Ishikawa (cell line): ENCODE measurements around the gene STK38L.

Experiments
- CEBPB ChIP-seq: IDR thresholded peaks from 2 replicates; pipeline ENCODE4 v1.6.1; 2012
- CREB1 ChIP-seq: IDR thresholded peaks from 2 replicates; pipeline ENCODE4 v1.6.1; 2012; ENCODE audit warnings: low read depth
- EGR1 ChIP-seq: IDR thresholded peaks from 2 replicates; pipeline ENCODE4 v1.6.1; 2012
- EP300 ChIP-seq: IDR thresholded peaks from 2 replicates; pipeline ENCODE4 v1.6.1; 2012; ENCODE audit warnings: borderline replicate concordance
- FOXM1 ChIP-seq: IDR thresholded peaks from 2 replicates; pipeline ENCODE4 v1.6.1; 2012; ENCODE audit warnings: low read depth, borderline replicate concordance
- MAX ChIP-seq: IDR thresholded peaks from 2 replicates; pipeline ENCODE4 v1.6.1; 2012
- NFIC ChIP-seq: IDR thresholded peaks from 2 replicates; pipeline ENCODE4 v1.6.1; 2012
- RAD21 ChIP-seq: IDR thresholded peaks from 2 replicates; pipeline ENCODE4 v1.6.1; 2012; ENCODE audit warnings: low read depth
- REST ChIP-seq: IDR thresholded peaks from 2 replicates; pipeline ENCODE4 v1.6.1; 2012; ENCODE audit warnings: low read depth, mild to moderate bottlenecking
- TAF1 ChIP-seq: IDR thresholded peaks from 2 replicates; pipeline ENCODE4 v1.6.1; 2012; ENCODE audit warnings: low read depth, mild to moderate bottlenecking
- TCF12 ChIP-seq: IDR thresholded peaks from 2 replicates; pipeline ENCODE4 v1.6.1; 2012; ENCODE audit warnings: low read depth
- TEAD4 ChIP-seq: IDR thresholded peaks from 2 replicates; pipeline ENCODE4 v1.6.1; 2012
- USF1 ChIP-seq: IDR thresholded peaks from 2 replicates; pipeline ENCODE4 v1.6.1; 2012
- YY1 ChIP-seq: IDR thresholded peaks from 2 replicates; pipeline ENCODE4 v1.6.1; 2012; ENCODE audit warnings: low read depth
- ZBTB7A ChIP-seq: IDR thresholded peaks from 2 replicates; pipeline ENCODE4 v1.6.1; 2012; ENCODE audit warnings: low read depth

STK38L gene

GRCh38 chr12:27243006-27243405 is 1.1 kb upstream of the STK38L start:
- TF ChIP-seq EGR1 = no peak
- no peak for TF ChIP-seq USF1
- TF ChIP-seq REST = no peak
- no peak for TF ChIP-seq TAF1
- no peak for TF ChIP-seq TCF12
- TF ChIP-seq NFIC = no peak
- TF ChIP-seq FOXM1 = no peak
- TF ChIP-seq YY1 = no peak
- no peak for TF ChIP-seq RAD21
- no peak for TF ChIP-seq EP300
- TF ChIP-seq ZBTB7A = no peak
- TF ChIP-seq CEBPB = no peak
- no peak for TF ChIP-seq MAX
- no peak for TF ChIP-seq TEAD4
- no peak for TF ChIP-seq CREB1

GRCh38 chr12:27244689-27245488 is 803 bp downstream of the STK38L start:
- no peak for TF ChIP-seq ZBTB7A
- no peak for TF ChIP-seq TCF12
- TF ChIP-seq CREB1 = no peak
- TF ChIP-seq YY1 = 0 out of 2 replicates have a peak, but pooled peaks have one; percentile 14
- TF ChIP-seq REST = no peak
- no peak for TF ChIP-seq MAX

- TF ChIP-seq EP300 = no peak
- TF ChIP-seq EGR1 = no peak
- no peak for TF ChIP-seq TCF12
- no peak for TF ChIP-seq CEBPB
- TF ChIP-seq YY1 = no peak
- no peak for TF ChIP-seq MAX
- TF ChIP-seq RAD21 = no peak
- TF ChIP-seq NFIC = no peak
- no peak for TF ChIP-seq TAF1
- TF ChIP-seq ZBTB7A = no peak
- TF ChIP-seq FOXM1 = no peak
- no peak for TF ChIP-seq USF1
- no peak for TF ChIP-seq CREB1
- TF ChIP-seq TEAD4 = no peak
Measured at GRCh38 chr12:27246141-27246540, 2.1 kb downstream of the STK38L start.

GRCh38 chr12:27246774-27247173 is 2.7 kb downstream of the STK38L start:
- no peak for TF ChIP-seq EGR1
- no peak for TF ChIP-seq NFIC
- no peak for TF ChIP-seq FOXM1
- no peak for TF ChIP-seq TAF1
- TF ChIP-seq YY1 = no peak
- TF ChIP-seq REST = no peak
- no peak for TF ChIP-seq CEBPB
- TF ChIP-seq RAD21 = no peak
- no peak for TF ChIP-seq EP300
- no peak for TF ChIP-seq MAX
- TF ChIP-seq TCF12 = no peak
- no peak for TF ChIP-seq ZBTB7A
- no peak for TF ChIP-seq USF1
